ENCODE data around the gene SLC39A7.

DNA sequence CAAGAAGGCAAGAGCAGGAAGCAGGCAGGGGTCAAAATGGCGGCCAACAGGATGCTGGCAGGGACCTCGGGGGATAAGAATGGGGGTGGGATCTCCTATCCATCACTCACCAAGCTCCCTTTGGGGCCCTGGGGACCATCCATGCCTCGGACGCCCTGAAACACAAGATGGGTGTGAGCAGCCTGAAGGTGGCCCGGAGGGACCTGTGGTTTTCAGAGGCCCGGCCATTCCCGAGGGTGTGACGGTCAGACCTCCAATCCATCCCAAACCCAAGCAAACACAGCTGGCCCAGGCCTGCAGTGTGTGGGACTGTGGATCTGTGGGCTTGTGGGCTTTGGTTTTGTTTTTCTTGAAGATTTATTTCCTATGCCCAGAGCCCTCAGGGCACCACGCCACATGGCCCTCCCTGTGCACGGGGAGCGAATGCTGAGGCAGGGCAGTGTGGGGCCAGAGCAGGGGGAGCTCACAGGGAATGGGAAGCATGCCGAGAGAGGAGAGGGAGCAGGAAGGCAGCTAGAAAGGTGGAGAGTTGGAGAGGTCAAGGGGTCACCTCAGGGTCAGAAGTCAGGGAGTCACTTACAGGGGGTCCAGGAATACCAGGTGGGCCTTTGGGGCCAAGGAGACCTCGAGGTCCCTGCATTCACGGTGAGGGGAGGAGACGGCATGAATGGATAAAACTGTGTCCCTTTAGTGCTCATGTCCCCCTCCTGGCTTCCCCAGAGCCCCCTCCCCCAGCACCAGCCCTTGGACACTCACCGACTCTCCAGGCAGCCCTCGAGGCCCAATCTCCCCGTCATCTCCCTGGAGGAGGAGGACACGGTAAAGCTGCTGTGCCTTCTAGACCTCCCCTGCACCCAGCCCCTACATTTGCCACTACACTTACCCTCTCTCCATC, 22.9 kb upstream of the SLC39A7 start:
- TF ChIP-seq EZH2 (IDR thresholded peaks at IDR 0.05; ENCODE audit: low read depth): no peak
- TF ChIP-seq, protein P1, sequence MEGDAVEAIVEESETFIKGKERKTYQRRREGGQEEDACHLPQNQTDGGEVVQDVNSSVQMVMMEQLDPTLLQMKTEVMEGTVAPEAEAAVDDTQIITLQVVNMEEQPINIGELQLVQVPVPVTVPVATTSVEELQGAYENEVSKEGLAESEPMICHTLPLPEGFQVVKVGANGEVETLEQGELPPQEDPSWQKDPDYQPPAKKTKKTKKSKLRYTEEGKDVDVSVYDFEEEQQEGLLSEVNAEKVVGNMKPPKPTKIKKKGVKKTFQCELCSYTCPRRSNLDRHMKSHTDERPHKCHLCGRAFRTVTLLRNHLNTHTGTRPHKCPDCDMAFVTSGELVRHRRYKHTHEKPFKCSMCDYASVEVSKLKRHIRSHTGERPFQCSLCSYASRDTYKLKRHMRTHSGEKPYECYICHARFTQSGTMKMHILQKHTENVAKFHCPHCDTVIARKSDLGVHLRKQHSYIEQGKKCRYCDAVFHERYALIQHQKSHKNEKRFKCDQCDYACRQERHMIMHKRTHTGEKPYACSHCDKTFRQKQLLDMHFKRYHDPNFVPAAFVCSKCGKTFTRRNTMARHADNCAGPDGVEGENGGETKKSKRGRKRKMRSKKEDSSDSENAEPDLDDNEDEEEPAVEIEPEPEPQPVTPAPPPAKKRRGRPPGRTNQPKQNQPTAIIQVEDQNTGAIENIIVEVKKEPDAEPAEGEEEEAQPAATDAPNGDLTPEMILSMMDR (conservative IDR thresholded peaks at IDR 0.05): no peak

All from PC-9 (cell line).